ENCODE results near the gene BHLHE23.

The BHLHE23 gene

DNA sequence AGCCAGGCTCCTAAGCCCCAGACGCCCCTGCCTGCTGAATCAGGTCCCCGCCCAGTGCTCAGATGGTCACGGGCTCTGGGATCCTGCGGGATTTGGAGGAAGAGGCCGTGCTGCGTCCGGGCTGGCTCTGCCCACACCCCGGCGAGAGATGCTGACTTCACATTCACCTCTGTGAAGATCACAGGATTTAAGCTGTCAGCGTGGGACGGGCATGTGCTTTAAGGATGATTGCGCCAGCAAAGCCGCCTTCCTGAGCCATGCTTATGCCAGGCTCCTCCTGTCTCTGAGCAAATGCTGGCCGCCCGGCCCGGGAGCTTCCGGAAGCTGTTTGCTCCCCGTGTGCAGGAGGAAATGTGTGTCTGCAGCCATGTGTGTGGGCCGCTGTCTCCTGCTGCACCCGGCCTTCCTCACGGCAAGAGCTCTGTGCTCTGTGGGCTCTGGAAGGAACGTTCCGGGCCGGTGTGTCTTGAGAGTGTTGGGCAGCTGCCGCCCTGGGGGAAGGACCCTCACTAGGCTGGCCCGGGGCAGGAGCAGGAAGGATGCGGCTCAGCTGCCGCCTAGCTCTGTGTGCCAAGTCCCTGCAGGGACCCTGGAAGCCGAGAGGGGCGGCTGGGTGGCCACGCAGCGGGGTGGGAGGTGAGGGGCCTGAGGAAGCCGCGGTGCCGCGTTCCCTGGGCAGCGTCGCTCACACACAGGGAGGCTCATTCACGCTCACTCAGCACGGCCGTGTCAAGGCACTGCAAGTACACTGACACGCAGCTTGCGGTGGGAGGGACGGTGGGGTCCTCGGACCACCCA, 19.0 kb upstream of the BHLHE23 start:
- DNase-seq (ENCODE audit: low spot score) = no peak

DNA sequence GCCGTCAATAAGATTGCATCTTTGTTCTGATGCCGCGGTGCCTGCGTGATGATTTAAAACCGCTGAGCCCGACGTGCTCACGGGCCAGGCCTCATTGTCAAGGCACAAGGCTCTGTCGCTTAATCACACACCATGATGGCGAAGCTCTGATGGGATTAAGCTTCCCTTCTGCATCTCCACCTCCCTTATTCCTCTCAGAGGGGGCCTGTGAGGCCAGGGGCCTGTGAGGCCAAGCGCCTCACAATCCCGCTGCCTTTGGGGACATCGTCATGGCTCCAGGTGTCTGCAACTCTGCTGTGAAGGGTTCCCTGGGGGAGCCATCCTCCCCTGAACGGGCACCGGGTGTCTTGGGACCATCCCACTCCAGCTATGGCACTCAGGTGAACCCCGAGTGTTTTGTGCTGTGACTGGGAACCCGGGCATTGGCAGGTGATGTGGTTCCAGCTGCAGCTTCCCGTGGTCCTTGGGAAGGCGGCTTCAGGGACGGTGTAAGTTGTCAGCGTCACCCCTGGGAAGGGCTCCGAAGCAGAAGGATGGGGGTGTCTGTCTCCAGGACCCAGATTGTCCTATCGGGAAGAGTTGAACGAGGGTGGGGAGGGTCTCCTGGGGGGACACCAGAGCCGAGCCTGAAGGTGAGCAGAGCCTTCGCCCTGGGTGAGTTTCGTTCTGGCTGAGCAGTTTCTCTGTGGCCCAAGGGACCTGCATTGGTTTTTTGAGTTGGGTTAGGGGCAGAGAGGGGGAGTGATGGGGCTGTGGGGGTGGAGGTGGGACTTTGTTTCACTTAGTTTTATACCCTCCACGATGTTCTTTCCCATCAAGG, 18.0 kb upstream of the BHLHE23 start:
- no peak for DNase-seq (ENCODE audit: low spot score)

DNA sequence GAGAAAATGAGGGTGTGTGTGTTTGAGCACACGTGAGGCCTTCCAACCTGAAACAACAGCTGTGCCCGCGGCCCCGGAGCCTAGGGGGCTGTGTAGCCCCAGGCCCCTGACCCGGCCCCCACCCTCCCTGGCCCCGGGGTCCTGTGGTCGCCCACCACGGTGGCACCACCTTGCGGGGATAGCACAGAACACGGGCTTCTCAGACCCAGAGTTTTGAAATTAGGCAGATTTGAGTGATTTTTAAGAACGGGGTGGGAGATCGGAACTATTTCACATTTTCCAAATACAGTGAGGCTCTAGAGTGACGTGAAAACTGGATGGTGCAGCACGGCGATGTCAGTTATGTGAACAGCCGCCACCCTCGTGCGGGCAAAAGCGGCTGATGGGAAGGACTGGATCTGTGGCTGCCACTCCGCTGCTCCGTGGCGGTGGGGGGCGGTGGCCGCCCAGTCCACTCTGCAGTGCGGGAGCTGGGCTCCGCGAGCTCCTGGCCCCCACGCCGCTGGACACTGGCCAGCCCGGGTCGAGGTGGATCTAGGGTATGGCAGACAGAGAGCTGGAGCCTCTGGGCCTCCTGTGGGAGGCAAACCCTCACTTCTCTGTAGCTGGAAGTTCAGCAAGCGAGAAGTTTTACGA, 17.3 kb upstream of the BHLHE23 start:
- DNase-seq (ENCODE audit: low spot score) = no peak

DNA sequence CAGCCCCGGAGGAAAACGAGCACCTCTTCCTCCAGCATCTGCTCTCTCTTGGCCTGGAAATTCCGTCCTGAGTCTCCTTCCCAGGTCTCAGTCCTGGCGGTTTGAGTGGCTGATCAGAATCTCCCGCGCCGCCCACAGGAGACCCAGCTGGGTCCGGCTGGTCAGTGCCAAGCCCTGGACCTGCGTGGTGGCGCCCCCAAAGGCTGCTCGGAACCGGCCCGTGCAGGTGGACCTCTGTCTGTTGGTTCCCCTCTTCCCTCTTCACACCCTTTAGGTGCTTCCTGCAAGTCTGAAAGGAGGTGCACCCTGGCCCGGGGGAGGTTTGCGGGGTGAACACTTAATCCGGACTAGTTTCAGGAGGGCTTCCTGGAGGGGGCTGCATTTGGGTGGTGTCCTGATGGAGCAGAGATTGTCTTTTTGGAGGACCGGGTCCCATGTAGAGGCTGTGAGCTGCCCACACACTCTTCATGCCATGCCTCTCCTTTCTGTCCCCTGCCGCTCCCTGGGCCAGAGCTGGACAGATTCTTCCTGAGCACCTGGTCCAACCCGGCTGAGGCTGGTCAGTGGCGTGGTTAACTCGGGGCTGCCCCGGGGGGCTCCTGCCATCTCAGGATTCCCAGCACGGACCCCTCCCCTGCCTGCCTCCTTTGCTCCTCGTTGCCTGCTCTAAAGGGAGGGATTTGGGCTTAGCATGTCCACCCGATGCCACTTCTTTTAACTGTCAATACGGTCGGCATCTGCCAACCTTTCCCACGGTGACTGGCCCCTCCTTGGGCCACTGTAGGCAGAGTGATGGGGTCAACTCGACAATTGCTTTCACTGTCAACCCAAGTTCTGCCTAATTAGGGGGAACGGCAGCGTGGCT, 16.5 kb upstream of the BHLHE23 start:
- DNase-seq (ENCODE audit: low spot score) = no peak

DNA sequence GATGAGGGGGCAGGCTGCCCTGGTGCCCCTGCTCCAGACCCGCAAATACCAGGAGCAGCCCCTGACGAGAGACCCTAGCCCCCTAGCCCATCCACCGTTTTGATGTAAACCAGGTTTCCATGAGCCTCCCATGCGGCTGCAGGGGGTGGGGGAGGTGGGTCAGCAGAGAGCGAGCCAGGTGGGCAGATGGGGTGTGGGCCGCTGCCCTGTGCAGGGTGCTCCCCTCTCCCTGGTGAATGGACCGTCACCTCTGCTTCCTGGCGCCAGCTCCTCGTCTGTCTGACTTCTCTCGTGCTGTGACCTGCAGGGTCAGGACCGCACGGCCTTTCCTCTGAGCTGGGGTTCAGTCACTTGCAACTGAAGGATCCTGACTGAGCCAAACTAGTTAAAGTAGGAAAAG, 15.7 kb upstream of the BHLHE23 start:
- DNase-seq (ENCODE audit: low spot score) = no peak

DNA sequence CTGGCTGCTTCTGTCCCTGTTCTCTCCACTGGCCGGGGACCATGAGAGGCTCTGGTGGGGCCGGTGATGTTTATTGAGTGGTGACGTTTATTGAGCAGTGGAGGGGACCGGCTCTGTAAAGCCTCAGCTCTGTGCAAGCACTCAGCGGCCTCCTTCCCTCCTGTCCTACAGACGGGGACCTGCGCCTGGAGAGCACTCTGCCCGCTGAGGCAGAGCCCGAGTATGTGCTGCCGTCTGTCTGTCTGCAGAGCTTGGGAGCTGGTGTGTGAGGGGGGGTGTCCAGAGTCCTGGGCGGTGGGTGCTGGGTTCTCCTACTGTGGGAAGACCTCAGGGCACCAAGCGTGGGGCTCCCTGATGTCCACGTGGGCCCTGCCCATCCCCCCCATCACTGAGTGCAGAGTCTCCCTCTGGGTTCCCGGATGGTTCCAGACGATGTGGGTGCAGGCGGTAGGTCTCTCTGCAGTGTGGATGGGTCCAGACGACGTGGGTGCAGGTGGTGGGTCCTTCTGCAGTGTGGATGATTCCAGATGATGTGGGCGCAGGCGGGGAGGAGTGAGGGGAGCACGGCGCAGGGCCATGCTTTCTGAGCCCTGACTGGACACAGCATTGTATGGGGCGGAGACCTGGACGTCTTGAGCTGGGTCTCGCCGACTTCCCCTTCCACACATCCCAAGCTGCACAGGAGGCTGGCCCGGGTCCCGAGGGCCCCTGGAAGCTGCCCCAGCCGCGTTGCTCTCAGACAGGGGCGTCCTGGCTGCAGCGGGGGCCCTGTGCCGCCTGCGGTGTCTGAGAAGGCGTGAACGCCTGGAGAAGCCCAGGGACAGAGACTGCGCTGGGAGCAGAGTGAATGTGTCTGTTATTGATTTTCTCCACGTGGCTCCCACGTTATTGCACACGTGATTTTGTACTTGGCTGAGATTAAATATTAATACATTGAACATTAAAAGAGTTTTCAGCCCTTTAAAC, 14.9 kb upstream of the BHLHE23 start:
- DNase-seq (ENCODE audit: low spot score) = no peak

DNA sequence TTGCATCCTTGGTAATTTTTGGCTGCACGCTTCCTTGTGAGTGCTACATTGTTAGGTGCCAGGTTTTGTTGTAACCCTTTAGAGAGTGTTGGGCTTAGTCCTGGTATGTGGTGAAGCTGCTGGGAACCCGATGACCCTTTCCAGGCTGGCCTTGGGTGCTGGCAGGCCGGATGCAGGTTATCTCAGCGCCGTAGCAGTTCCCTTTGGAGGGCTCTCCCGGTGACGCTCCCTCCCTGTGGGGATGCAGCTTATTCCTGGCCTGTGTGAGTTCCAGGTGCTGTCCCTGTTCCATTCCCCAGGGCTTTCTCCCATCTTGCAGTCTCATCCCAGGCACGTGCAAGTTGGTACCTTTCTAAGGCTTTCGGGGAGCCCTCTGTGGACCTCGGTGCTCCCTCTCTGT, 13.9 kb upstream of the BHLHE23 start:
- DNase-seq (ENCODE audit: low spot score) = no peak

DNA sequence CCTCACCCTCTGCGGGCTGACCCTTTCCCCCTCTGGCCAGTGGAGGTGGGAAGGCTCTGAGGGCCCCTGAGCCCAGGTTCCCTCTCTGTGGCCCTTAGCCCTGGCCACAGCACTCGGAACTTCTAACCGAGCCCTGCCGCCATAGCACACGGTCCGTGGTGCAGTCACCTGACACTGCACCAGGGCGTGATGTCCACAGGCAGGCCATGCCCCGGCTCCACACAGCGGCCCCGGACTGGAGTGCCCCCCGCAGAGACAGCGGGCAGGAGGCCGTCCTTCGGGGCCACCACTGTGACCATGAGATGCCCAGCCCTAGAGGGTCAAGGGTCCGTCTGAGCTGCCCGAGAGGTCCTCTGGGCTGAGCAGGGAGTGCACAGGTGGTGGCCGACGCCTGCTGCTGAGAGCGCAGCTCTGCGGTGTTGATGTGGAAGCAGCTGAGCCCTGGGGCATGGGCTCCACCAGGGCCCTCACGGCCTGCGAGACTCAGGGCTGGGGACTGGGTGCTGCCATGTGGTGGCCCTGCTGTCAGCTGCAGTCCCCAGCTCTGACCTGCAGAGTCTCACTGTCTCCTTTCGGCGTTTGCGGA, 11.2 kb upstream of the BHLHE23 start:
- DNase-seq (ENCODE audit: low spot score) = no peak

DNA sequence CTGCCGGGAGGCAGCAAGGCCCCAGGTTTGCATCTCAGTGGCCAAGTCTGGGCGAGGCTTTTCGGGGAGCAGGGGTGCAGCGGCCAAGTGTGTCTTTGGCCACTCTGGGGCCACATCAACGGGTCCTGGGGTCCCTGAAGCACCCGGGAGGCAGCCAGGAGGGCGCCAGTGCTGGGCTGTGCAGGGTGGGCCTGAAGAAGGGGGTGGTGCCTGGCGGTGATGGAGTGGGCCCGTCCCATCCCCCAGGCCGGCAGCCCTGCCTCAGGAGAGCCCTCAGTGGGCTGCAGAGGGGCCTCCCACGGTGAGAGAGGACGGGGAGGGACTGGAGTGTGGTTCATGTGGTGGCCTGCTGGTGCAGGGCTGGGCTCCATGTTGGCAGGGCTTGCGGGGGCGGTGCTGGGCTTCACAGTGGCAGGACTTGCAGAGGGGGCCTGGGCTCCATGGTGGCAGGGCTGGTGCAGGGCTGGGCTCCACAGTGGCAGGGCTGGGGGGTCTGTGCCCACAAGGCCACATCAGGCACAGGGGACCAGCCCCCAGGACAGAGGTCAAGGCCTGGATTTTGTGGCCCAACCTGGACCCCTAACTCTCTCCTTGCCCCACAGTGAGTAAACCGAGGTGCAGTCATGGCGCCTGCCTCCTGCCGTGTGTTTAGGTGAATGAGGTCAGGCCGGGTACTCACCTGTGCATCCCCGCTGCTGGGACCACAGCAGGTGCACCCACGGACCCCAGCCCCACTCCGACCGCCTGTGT, 10.5 kb upstream of the BHLHE23 start:
- DNase-seq (ENCODE audit: low spot score) = no peak

DNA sequence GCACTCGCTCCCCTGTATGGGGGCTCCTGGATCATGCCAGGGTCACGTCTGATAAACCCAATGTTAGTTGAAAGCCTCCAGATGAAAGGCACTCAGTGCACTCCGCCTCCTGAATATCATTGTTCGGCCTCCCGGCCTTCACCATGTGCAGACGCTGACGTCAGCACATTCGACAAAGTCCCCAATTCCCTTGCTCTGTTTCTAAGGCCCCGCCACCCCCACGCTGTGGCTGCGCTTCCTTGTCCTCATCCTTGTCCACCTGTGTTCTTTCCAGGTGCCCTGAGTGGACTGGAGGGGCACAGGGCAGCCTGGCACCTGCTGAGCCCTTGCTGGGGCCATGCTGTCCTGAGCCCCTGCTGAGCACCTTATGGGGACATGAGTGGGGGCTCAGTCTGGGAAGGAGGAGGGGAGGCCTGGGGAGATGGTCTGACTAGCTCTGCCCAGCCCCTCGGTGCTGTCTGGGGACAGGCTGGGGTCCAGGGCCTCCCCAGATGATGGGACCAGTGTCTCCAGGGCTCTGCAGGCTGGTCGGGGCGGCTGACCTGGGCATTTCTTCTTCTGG, 9.8 kb upstream of the BHLHE23 start:
- no peak for DNase-seq (ENCODE audit: low spot score)

DNA sequence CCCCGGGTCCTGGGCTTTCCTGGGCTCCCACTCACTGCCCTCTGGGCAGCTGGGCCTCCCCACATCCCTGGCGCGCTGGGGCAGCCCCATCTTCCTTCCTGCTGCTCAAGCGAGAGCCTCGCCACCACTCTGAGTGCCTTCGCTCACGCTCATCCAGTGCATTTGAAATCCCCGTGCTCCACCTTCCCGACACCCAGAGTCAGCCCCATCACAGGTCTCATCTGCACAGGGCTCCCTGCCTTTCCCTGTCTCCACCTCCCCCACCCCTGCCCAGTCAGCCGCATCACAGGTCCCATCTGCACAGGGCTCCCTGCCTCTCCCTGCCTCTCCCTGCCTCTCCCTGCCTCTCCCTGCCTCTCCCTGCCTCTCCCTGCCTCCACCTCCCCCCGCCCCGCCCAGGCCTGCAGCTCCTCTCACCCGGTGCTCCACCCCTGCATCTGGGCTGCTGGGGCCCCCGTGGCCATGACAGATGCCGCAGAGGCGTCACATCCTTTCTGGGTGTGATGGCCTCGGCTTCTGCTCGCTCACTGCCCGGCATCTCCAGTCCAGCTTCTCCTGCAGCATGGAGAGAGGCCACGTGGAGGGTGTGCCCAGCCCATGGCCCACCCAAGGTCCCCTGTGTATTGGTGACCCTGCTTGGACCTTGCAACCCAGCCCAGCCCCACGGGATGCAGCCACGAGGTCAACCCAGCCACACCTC, 9.0 kb upstream of the BHLHE23 start:
- no peak for DNase-seq (ENCODE audit: low spot score)

DNA sequence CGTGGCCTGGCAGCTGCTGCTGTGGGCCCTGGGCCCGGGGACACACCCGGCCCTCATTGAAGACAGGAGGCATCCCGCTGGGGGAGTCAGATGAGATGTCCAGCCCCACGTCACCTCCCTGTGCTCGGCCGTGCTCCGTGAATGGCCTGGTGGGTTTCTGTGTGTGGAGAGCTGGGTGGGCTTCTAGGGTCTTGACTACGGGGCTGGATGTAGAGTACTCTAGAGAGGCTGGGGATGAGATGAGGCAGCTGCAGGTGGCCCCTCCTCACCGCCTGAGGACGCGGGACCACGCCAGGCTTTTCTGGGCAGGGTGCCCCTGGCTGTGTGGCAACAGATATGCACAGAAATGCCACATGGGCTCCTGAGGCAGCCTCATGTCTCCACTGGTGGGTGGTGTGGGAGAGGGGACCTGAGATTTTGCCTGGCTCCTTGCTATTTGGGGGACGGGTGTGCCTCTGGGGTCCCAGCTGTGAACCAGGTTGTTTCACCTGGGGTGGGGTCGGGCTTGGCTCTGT, 8.4 kb upstream of the BHLHE23 start:
- DNase-seq (ENCODE audit: low spot score) = no peak

DNA sequence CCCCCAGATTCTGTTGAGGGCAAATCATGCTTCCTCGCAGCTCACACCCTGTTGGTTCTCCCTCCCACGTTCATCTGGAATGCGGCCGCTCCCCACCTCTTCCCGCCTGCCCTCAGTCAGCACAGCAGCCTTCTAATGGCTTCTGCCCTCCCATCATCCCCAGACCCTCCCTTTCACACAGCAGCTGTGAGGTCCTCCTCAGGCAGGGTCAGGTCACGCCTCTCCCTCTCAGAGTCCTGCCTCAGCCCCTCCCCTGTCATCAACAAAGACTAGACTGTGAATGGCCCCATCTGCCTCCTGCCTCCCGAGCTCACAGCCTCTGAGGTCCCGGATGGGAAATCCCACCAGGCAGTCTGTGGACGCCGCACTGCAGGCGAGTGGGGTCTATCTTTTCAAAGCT, 7.9 kb upstream of the BHLHE23 start:
- DNase-seq (ENCODE audit: low spot score) = no peak

DNA sequence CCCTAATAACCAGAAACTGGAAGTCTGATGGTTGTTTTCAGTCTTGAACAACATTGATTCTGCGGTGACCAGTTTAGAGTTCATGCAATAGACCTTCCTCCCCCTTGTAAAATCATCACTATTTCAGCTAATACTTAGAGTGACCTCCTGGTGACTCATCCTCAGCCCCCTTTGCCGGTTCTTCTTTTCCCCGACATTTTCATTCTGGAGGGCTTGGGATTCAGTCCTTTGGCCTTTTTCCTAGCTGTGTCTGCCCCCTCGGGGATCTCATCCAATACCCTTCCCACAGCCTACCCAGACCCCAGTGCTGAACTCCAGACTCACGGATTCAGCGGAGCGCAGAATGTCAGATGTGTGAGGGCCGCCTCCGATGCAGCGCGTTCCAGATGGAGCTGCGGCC, 7.5 kb upstream of the BHLHE23 start:
- DNase-seq (ENCODE audit: low spot score) = no peak

DNA sequence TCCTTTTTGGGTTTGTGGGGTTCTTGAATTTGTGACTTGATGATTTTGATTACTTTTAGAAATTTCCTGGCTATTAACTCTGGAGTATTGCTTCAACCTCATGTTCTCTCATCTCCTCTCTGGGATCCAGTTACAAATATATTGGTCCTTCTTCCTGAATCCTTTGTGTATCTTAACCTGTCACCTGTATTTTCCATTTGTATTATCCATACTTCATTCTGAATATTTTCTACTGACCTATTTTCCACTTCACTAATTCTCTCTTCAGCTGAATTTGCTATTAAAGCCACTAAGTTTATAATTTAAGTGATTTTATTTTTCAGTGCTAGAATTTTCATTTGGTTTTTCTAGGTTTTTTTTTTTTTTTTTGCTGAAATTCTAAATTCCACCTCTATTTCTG, 6.4 kb upstream of the BHLHE23 start:
- DNase-seq (ENCODE audit: low spot score) = no peak

DNA sequence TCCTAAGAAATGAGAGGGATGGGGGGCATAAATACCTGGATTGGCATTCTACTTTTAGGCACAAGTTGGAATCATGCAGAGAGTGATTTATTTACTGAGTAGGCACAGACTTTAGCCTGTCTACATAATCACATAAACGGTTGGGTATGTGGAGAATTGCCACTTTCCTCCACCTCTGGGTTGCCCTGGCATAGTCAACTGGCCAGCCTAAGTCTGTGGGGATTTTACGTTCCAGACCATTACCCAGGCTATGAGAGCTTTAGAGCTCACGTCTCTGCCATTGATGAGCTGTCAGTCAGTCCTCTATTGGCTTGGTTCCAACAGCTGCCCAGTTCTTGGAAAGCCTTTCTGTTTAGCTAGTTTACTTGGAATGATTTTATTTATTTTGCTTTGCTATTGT, 5.0 kb upstream of the BHLHE23 start:
- DNase-seq (ENCODE audit: low spot score) = no peak

DNA sequence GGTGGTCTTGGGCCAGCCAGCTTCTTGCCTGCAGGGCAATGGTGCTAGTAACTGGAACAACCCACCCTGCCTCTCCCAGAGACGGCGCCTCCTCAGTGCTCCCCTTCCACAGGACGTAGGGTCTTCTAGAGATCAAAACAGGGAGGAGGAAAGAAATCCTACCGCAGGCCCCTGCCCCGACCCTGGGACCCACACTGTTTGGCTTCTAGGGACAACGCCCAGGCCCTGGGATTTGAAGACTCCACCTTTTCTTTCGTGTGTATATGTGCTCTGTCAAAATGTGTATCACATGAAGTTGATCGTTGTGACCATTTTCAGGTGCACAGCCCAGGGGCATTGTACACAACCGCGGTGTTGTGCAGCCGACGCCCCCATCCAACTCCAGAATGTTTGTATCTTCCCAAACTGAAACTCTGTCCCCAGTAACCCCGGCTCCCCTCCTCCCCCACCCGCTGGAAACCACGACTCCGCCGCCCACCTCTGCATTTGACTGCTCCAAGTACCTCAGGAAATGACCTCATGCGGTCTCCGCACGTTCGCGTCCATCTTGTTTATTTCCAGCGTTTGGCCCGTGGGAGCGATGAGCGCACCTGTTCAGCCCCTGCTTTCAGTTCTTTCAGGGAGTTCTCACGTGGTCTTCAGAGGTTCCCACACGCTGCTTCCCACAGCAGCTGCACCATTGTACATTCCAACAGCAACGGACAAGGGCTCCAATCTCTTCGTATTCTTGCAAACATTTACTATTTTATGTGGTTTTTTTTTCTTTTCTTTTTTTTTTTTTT, 3.4 kb upstream of the BHLHE23 start:
- DNase-seq (ENCODE audit: low spot score) = no peak
